ENCODE measurements around the gene HDGFL3.
A peak's percentile ranks its signal among the peaks of the same experiment; 100 is the strongest.
"Not testable (repeated sequence)": the region's sequence is repeated elsewhere in the genome, so short reads cannot be mapped to it uniquely, and the experiment has no call there.

HDGFL3 gene

GRCh38 chr15:83207660-83208366 is at the start of gene HDGFL3:
Gene HDGFL3 (minus strand): TSS chr15:83207823. CDS start chr15:83207414, 409 bp downstream.
- DNase-seq = peak in 47 of 56 donors; percentile 6 to 75 (median 55)

DNA sequence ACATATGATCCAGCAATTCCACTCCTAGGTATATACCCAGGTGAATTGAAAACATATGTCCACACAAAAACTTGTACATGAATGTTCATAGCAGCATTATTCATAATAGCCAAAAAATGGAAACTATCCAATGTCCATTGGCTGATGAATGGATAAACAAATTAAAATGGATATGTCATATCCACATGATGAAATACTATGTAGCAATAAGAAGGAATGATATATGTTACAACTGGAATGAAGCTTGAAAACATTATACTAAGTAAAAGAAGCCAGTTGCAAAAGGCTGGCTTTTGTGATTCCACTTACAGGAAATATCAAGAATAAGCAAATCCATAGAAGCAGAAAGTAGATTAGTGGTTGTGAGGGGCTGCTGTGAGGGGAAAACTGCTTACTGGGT is 43.2 kb upstream of the HDGFL3 start:
- no peak for DNase-seq

GRCh38 chr15:83249030-83249343 is 41.4 kb upstream of the HDGFL3 start:
- no peak for DNase-seq

- peak in 16 of 56 donors; percentile 1 to 63 (median 10) for DNase-seq
These were observed 40.8 kb upstream of the HDGFL3 start for GRCh38 chr15:83248151-83249029.

GRCh38 chr15:83243634-83244033 is 36.0 kb upstream of the HDGFL3 start:
- no peak for DNase-seq

DNA sequence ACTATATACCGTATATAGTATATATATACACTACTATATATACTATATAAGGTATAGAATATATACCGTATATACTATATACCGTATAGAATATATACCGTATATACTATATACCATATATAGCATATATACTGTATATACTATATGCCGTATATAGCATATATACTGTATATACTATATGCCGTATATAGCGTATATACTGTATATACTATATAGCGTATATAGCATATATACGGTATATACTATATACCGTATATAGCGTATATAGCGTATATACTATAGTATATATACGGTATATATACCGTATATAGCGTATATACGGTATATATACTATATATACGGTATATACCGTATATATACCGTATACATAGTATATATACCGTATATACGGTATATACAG is 22.6 kb upstream of the HDGFL3 start:
- no peak for DNase-seq

DNA sequence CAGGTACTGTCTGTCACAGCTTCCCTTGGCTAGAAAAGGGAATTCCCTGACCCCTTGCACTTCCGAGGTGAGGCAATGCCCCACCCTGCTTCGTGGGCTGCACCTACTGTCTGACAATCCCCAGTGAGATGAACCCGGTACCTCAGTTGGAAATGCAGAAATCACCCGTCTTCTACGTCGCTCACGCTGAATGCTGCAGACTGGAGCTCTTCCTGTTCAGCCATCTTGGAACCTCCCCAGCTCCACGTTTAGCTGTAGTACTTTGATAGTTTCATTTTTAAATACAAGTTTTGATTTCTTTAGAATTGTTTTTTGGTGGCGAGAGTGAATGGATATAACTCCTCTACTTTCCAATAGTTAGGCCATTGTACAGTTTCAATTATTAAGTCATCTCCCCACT is 17.8 kb upstream of the HDGFL3 start:
- DNase-seq = no peak

DNA sequence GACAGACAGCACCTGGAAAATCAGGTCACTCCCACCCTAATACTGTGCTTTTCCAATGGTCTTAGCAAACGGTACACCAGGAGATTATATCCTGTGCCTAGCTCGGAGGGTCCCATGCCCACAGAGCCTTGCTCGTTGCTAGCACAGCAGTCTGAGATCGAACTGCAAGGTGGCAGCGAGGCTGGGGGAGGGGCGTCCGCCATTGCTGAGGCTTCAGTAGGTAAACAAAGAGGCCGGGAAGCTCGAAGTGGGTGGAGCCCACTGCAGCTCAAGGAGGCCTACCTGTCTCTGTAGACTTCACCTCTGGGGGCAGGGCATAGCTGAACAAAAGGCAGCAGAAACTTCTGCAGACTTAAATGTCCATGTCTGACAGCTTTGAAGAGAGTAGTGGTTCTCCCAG is 14.2 kb upstream of the HDGFL3 start:
- DNase-seq = not testable (repeated sequence)

DNA sequence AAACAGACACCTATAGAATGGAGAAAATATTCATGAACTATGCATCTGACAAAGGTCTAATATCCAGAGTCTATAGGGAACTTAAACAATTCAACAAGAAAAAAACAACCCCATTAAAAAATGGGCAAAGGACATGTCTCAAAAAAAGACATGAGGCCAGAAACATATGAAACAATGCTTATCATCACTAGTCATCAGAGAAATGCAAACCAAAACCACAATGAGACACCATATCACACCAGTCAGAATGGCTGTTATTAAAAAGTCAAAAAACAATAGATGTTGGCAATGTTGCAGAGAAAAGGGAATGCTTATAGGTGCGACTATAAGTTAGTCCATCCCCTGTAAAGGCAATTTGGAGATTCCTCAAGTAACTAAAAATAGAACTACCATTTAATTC is 11.4 kb upstream of the HDGFL3 start:
- no peak for DNase-seq

DNA sequence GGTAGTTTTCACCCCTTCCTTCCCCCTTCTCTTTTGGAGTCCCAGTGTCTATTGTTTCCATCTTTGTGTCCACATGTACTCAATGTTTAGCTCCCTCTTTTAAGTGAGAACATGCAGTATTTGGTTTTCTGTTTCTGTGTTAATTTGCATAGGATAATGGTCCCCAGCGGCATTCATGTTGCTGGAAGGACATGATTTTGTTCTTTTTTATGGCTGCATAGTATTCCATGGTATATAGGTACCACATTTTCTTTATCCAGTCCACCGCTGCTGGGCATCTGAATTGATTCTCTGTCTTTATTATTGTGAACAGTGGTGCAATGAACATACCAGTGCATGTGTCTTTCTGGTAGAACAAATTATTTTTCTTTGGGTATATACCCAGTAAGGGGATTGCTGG is 7.7 kb upstream of the HDGFL3 start:
- DNase-seq = no peak

- no peak for DNase-seq
These were observed 3.0 kb upstream of the HDGFL3 start for GRCh38 chr15:83210619-83211018.

GRCh38 chr15:83209333-83209732 is 1.7 kb upstream of the HDGFL3 start:
- no peak for DNase-seq

GRCh38 chr15:83208367-83208661 is 691 bp upstream of the HDGFL3 start:
- DNase-seq = no peak

GRCh38 chr15:83207009-83207659 is 489 bp downstream of the HDGFL3 start:
- peak in 30 of 56 donors; percentile 10 to 70 (median 41) for DNase-seq

- peak in 11 of 56 donors; percentile 12 to 46 (median 31) for DNase-seq
These were observed 1.1 kb downstream of the HDGFL3 start for GRCh38 chr15:83206526-83207008.

- no peak for DNase-seq
These were observed 1.8 kb downstream of the HDGFL3 start for GRCh38 chr15:83205725-83206324.

DNA sequence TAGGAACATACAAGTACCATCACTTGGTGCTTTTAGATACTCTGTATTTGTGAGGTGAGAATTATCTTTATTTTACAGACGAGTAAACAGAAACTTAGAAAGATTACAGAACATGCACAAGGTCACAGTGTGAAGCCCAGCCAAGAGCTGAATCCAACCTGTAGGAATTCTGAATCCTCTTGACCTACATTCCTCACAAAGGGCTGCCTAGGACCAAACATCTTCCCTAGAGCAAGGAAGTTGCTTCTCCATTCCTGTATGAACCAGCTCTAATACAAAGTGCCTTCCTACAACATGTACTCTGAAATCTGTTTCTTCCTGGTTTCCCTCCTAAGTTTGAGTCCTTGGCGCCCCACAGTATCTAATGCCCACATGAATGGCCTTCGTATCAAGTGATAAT is 2.9 kb downstream of the HDGFL3 start:
- DNase-seq = no peak

DNA sequence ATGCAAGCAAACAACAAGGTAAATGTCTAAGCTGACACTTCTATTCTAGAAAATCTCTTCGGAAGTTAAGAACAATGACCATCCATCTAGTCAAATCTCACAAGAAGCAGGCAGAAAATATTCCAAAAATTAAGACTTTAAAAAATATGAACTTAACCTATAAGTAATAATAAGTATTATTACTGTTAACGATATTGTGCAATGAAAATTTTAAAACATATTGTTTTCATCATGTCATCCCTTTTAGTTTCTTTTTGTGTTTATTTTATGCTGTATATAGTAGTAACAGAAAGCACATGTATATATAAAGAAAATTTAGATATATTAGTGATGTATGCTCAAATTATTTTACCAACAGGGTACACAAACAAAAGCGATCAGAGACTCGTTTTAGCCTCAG is 4.1 kb downstream of the HDGFL3 start:
- no peak for DNase-seq

DNA sequence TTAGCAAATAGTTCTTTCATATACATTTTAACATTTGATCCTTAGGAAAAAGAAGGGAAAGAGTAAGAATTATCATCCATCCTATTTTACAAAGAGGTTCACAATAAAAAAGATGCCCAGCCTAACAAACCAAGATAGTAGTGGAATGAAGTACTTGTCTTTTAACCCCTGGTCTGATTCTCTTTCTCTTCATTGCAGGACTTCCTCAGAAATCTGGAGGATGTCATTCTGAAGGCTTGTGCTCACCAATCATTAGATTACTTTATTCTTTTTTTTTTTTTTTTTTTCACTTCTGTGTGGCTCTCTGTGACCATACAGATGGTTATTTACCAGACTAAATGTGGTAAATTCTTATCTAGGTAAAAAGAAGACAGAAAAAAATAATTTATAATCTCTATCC is 7.0 kb downstream of the HDGFL3 start:
- no peak for DNase-seq

DNA sequence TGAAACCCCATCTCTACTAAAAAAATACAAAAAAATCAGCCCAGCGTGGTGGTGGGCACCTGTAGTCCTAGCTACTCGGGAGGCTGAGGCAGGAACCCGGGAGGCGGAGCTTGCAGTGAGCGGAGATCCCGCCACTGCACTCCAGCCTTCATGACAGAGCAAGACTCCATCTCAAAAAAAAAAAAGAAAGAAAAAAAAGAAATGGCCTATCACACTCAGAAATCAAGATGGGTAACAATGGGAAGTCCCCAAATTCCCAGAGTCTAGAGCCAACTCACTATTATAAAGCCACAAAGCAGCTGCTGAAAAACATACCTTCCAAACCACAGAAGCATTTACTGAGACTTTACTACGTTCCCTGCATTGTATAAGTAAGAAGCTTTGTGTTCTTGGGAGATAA is 7.5 kb downstream of the HDGFL3 start:
- DNase-seq = no peak

DNA sequence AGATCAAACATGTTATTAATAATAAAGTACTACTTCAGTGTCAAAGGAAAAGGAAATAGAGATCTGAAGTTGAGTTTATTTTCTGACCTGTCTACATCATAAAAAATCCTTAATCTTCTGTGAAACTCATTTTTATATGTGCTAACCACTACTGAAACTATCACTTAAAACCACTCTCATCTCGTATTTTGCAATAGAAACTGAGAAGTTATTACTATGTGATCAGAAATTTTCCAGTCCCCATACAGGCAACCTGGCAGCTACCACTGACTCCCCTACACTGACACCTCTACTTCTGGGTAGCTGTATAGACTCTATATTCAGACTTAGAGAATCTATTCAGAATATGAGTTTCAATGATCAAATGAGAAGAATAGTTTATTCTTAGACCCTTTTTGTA is 8.3 kb downstream of the HDGFL3 start:
- DNase-seq = no peak

DNA sequence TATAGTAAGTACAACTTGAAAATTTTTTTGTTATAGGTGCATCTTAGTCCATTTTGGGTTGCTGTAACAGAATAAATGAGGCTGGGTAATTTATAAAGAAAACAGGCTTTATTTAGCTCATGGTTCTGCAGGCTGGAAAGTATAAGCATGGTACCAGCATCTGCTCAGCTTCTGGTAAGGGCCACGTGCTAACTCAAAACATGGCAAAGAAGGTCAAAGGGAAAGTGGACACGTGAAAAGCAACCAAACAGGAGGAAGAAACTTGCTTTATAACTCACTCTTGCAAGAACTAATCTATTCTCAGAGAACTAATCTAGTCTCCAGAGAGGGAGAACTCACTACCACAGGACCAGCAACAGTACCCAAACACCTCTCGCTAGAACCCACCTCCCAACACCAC is 9.1 kb downstream of the HDGFL3 start:
- no peak for DNase-seq

Data from amygdala (tissue), 56 donors.